Effector memory CD4-positive, alpha-beta T cell (primary cell): ENCODE measurements around the gene POLD2.

ENCODE experiments used
- DNase-seq, 3 donors: peaks; one replicate each; pipeline ENCODE4 v3.0.0-alpha.2; 2020
- H3K27ac ChIP-seq: 2 replicates; pipeline ENCODE4 v1.7.0; 2013; ENCODE audit warnings: mild to moderate bottlenecking, low read length, moderate library complexity; ENCODE audit not compliant: insufficient read depth, poor library complexity, severe bottlenecking
- H3K27me3 ChIP-seq: replicated peaks from 2 replicates; pipeline ENCODE4 v1.7.0; 2013; ENCODE audit warnings: mild to moderate bottlenecking, low read length; ENCODE audit not compliant: insufficient read depth, control insufficient read depth, poor library complexity, severe bottlenecking
- H3K36me3 ChIP-seq: 2 replicates; pipeline ENCODE4 v1.7.0; 2013; ENCODE audit warnings: mild to moderate bottlenecking, low read length, moderate library complexity; ENCODE audit not compliant: control insufficient read depth, insufficient read depth
- H3K4me1 ChIP-seq: 2 replicates; pipeline ENCODE4 v1.7.0; 2013; ENCODE audit warnings: low read length, mild to moderate bottlenecking; ENCODE audit not compliant: control insufficient read depth, insufficient read depth, poor library complexity, severe bottlenecking
- H3K4me3 ChIP-seq: 2 replicates; pipeline ENCODE4 v1.7.0; 2013; ENCODE audit warnings: low read length, low read depth, mild to moderate bottlenecking; ENCODE audit not compliant: insufficient read depth, poor library complexity, severe bottlenecking
- H3K9me3 ChIP-seq: 2 replicates; pipeline ENCODE4 v1.7.0; 2013; ENCODE audit warnings: mild to moderate bottlenecking, low read length, moderate library complexity; ENCODE audit not compliant: control insufficient read depth

The POLD2 gene

DNA sequence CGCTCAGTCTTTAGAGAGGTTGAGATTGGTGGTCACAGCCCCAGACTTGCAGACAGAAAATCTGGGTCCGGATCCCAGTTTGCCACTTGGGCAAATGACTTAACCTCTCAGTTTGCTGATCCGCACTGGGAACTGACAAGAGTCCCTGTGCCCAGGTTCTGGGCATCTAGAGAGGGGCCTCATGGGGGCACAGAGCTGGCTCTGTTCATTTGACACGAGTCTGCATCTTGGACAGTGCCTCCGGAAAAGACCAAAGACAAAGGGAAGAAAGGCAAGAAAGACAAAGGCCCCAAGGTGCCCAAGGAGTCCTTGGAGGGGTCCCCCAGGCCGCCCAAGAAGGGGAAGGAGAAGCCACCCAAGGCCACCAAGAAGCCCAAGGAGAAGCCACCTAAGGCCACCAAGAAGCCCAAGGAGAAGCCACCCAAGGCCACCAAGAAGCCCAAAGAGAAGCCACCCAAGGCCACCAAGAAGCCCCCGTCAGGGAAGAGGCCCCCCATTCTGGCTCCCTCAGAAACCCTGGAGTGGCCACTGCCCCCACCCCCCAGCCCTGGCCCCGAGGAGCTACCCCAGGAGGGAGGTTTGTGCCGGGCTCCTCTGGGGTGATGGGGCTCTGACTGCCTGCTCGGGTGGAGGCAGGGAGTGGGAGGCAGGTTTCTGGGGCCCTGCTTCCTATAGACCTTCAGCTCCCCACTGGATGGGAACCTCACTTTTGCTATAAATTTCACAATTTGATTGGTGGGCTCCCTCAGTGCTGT lies 16.9 kb downstream of the POLD2 start:
- Histone ChIP-seq H3K27me3 (peaks cover 2% of the 10 kb centered on the region), H3K4me1 (peaks cover 7% of the 10 kb centered on the region), H3K36me3 (no peaks in the 10 kb centered on the region), H3K4me3 (no peak overlapping the region), H3K9me3 (no peaks in the 10 kb centered on the region), H3K27ac (no peak overlapping the region)
- no peak for DNase-seq

- Histone ChIP-seq H3K27ac (no peak overlapping the region), H3K27me3 (peaks cover 2% of the 10 kb centered on the region), H3K9me3 (no peaks in the 10 kb centered on the region), H3K36me3 (no peaks in the 10 kb centered on the region), H3K4me3 (no peak overlapping the region), H3K4me1 (peaks cover 7% of the 10 kb centered on the region)
- no peak for DNase-seq
Measured at GRCh38 chr7:44105832-44106231, 17.5 kb downstream of the POLD2 start.

DNA sequence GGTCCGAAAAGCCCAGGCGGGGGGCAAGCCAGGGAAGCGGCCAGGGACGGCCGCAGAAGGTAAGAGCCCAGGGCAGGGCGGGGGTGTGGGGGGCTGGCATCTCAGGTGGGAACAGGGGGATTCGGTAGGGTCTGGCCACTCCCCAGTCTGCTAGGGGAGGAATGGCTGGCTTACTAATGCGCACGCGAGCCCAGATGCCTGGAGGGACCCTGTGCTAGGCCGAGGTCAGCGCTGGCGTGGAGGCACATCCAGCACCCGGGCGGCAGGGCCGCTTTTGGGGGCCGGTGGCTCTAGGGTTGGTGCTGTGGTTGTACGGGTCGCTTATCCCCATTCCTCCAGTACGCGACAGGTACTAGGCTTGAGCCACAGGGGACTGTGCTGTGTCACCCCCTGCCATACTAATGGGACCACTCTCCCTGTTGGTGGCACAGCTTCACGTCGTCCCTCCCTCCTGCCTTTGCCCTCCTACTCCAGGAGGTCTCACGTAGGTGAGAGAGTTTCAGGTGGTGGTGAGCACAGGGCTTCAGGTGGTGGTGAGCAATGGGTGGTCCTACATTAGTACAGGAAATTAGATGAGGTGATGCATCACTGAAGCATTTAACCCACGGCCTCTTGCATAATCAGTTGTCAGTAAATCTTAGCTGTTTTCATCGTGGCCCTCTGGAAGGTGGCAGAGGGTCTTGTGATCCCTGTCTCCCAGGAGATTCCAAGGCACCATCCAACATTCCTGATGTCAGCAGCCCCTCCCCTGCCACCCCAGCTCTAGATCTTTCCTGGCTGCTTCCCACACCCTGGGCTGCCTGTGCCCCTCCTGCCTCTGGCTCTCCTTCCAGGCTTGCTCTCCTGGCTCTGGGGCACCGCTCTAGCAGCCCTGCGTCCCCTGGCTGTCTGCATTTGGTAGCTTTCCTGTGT lies 18.2 kb downstream of the POLD2 start:
- DNase-seq = no peak
- H3K4me1 ChIP-seq = peaks cover 7% of the 10 kb centered on the region
- H3K27me3 ChIP-seq = peaks cover 2% of the 10 kb centered on the region
- no peaks in the 10 kb centered on the region for H3K36me3 ChIP-seq
- peak overlapping the region; percentile 58 for H3K4me3 ChIP-seq
- no peaks in the 10 kb centered on the region for H3K9me3 ChIP-seq
- H3K27ac ChIP-seq = no peak overlapping the region

- H3K36me3 ChIP-seq = no peaks in the 10 kb centered on the region
- H3K9me3 ChIP-seq = no peaks in the 10 kb centered on the region
- H3K27me3 ChIP-seq = peaks cover 2% of the 10 kb centered on the region
- no peak for DNase-seq
- no peak within 1 kb of the TSS for H3K27ac ChIP-seq
- peak within 1 kb of the TSS; percentile 58 for H3K4me3 ChIP-seq
- peaks cover 7% of the 10 kb centered on the region for H3K4me1 ChIP-seq
Measured at GRCh38 chr7:44103923-44104859, 19.2 kb downstream of the POLD2 start, which contains the start of gene AEBP1. Gene AEBP1 (plus strand): TSS chr7:44104345. CDS start chr7:44104666, 321 bp downstream.

DNA sequence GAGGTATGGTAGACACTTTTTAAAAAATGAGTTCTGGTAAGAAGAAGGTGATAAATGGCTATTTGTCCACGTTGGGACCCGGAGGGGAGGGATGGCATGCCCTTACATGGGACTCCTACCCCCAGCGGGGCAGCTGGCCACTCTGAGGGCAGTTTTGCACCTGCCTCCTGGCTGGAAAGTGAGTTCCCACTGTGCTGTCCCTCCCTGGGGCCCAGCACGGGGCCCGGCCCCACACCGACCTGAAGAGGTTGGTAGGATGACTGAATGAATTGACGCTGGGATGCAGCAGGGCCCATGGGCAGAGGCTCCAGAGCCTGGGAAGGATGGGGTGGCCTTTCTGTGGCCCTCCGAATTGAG lies 19.8 kb downstream of the POLD2 start:
- H3K27ac ChIP-seq = no peak overlapping the region
- no peaks in the 10 kb centered on the region for H3K36me3 ChIP-seq
- H3K4me3 ChIP-seq = no peak overlapping the region
- peaks cover 7% of the 10 kb centered on the region for H3K4me1 ChIP-seq
- peaks cover 2% of the 10 kb centered on the region for H3K27me3 ChIP-seq
- no peak for DNase-seq
- H3K9me3 ChIP-seq = no peaks in the 10 kb centered on the region

GRCh38 chr7:44102846-44103565 lies 20.3 kb downstream of the POLD2 start:
- H3K36me3 ChIP-seq = no peaks in the 10 kb centered on the region
- peaks cover 2% of the 10 kb centered on the region for H3K27me3 ChIP-seq
- no peak overlapping the region for H3K4me3 ChIP-seq
- no peaks in the 10 kb centered on the region for H3K9me3 ChIP-seq
- H3K27ac ChIP-seq = no peak overlapping the region
- DNase-seq = no peak
- H3K4me1 ChIP-seq = peaks cover 7% of the 10 kb centered on the region

DNA sequence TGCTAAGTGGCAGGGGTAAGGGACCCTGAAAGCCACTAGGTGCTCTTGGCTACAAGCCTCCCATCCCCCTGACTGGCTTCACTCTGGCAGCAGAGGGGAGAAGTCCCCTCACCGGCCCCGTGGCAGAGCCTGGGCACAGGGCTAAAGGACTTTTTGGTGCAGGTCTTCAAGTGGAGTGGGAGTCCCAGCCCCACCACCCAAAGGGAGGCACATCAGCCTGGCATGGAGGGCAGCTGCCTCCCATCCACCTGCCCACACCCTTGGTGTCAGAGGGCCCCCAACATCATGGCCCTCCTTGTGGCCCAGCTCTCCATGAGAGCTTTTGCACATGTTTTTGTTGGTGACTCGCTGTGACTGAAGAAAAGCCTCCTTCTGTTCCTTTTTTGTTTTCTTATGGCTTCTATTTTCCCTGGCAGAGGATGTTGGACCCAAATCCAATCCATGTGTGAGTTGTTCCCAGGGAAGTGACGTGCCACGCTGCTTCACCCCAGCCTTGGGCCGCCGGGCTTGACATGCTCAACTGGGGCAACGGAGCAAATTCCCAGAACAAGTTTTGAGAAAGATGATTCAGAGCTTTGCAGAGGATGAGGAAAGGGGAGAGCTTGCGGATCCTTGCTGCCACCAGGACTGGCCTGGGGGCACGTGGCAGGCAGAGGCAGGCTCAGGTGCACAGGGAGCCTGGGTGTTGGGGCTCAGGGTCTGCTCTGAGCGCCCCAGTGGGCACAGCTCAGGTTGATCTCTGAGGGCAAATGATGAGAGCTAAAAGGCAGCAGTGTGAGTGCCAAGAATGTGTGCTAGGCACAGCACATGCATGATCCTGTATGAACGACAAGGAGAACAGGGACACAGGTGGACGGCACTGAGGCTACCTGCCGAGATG lies 21.1 kb downstream of the POLD2 start:
- Histone ChIP-seq H3K27ac (no peak overlapping the region), H3K4me3 (no peak overlapping the region), H3K4me1 (peaks cover 7% of the 10 kb centered on the region), H3K9me3 (no peaks in the 10 kb centered on the region), H3K36me3 (no peaks in the 10 kb centered on the region), H3K27me3 (peaks cover 2% of the 10 kb centered on the region)
- no peak for DNase-seq

DNA sequence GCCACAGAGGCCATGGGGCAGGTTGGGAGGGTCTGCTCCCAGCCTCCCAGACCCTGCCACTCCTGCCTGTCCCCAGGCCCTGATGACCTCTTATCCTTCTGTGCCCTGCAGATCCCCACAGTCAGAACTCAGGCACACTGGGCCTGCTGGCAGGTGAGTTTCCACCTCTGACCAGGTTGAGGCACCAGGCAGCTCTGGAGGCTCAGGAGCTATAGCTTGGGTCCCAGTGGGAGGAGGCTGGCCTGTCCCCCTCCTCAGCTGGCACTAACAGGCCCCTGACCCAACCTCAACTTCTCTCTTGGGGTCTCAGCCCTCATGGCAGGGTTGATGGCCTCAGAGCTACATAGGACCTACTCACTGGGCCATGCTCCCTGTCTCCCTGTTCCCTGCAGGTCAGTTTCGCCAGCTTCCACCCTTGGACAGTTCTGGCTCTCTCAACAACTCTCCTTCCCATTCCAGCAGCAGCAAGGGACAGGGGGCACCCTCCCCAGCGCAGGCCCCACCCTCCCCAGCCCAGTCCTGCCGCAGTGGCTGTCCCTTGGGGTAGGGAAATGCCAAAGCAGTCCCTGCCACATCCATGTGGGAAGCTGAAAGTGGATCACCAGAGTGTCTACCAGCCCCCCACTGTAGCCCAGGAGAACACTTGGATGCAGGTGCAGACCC lies 21.9 kb downstream of the POLD2 start:
- no peak overlapping the region for H3K27ac ChIP-seq
- no peak for DNase-seq
- H3K4me3 ChIP-seq = no peak overlapping the region
- H3K9me3 ChIP-seq = no peaks in the 10 kb centered on the region
- H3K27me3 ChIP-seq = peaks cover 2% of the 10 kb centered on the region
- no peaks in the 10 kb centered on the region for H3K36me3 ChIP-seq
- peaks cover 7% of the 10 kb centered on the region for H3K4me1 ChIP-seq
